Ishikawa (cell line): ENCODE measurements around the gene CAPN5.

Experiments used
- FOXM1 ChIP-seq: IDR thresholded peaks from 2 replicates; pipeline ENCODE4 v1.6.1; 2012; ENCODE audit warnings: low read depth, borderline replicate concordance
- NFIC ChIP-seq: IDR thresholded peaks from 2 replicates; pipeline ENCODE4 v1.6.1; 2012
- YY1 ChIP-seq: IDR thresholded peaks from 2 replicates; pipeline ENCODE4 v1.6.1; 2012; ENCODE audit warnings: low read depth

- TF ChIP-seq NFIC (no peak), YY1 (no peak), FOXM1 (no peak)
Measured at GRCh38 chr11:77147036-77147315, 80.2 kb downstream of the CAPN5 start.
